AG10803 (cell line): ENCODE results near the gene FANCF.
A peak's percentile ranks its signal among the peaks of the same experiment; 100 is the strongest.
"Not testable (repeated sequence)": the region's sequence is repeated elsewhere in the genome, so short reads cannot be mapped to it uniquely, and the experiment has no call there.

Source experiments
- DNase-seq: peaks from one replicate; pipeline ENCODE4 v3.0.0; 2010; ENCODE audit warnings: low read depth
- H3K4me3 ChIP-seq: 2 replicates; pipeline ENCODE4 v1.5.1; 2011; ENCODE audit warnings: mild to moderate bottlenecking, low read length, control low read depth
- TF ChIP-seq, protein P1 (sequence below): conservative IDR thresholded peaks from 2 replicates; pipeline ENCODE4 v1.5.1; 2011; ENCODE audit warnings: mild to moderate bottlenecking, low read length, control low read depth, inconsistent platforms

The FANCF gene

GRCh38 chr11:22666688-22667439 lies 41.2 kb upstream of the FANCF start:
- peak overlapping the region; percentile 25; the same call in 1 of the 2 replicates for H3K4me3 ChIP-seq
- TF ChIP-seq, protein P1, sequence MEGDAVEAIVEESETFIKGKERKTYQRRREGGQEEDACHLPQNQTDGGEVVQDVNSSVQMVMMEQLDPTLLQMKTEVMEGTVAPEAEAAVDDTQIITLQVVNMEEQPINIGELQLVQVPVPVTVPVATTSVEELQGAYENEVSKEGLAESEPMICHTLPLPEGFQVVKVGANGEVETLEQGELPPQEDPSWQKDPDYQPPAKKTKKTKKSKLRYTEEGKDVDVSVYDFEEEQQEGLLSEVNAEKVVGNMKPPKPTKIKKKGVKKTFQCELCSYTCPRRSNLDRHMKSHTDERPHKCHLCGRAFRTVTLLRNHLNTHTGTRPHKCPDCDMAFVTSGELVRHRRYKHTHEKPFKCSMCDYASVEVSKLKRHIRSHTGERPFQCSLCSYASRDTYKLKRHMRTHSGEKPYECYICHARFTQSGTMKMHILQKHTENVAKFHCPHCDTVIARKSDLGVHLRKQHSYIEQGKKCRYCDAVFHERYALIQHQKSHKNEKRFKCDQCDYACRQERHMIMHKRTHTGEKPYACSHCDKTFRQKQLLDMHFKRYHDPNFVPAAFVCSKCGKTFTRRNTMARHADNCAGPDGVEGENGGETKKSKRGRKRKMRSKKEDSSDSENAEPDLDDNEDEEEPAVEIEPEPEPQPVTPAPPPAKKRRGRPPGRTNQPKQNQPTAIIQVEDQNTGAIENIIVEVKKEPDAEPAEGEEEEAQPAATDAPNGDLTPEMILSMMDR: no peak
- no peak for DNase-seq

- DNase-seq: no peak
- TF ChIP-seq, protein P1: no peak
- H3K4me3 ChIP-seq: peak within 1 kb of the TSS; percentile 25; the same call in 1 of the 2 replicates
These were observed 40.7 kb upstream of the FANCF start, which contains the start of gene GAS2 for GRCh38 chr11:22666325-22666687. Gene GAS2, plus strand, starts transcription at chr11:22666611. Its CDS starts 8,259 bp downstream, at chr11:22674870.

DNA sequence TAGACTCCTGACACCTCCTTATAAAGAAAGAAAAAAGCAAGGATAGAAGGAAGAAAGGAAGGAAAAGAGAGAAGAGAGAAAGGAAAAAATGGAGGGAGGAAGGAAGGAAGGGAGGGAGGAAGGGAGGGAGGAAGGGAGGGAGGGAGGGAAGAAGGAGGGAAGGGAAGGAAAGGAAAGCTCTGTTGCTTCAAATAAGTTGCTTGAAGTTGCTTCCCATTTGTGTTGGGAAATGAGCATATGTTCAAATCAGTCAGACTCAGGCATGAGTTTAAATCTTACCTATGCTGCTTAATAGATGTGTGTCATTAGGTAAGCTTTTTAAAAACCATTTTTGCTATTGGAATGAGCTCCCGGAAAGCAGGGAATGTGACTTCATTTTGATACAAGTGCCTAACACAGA lies 34.2 kb upstream of the FANCF start:
- DNase-seq: no peak
- TF ChIP-seq, protein P1: no peak

GRCh38 chr11:22657101-22657694 lies 31.6 kb upstream of the FANCF start:
- TF ChIP-seq, protein P1: no peak
- H3K4me3 ChIP-seq: no peak overlapping the region
- no peak for DNase-seq

More for the DNA sequence above, 34.2 kb upstream of the FANCF start:
- H3K4me3 ChIP-seq: no peak overlapping the region

- TF ChIP-seq, protein P1: no peak
- DNase-seq: no peak
- no peak overlapping the region for H3K4me3 ChIP-seq
These were observed 30.5 kb upstream of the FANCF start for GRCh38 chr11:22656130-22656529.

DNA sequence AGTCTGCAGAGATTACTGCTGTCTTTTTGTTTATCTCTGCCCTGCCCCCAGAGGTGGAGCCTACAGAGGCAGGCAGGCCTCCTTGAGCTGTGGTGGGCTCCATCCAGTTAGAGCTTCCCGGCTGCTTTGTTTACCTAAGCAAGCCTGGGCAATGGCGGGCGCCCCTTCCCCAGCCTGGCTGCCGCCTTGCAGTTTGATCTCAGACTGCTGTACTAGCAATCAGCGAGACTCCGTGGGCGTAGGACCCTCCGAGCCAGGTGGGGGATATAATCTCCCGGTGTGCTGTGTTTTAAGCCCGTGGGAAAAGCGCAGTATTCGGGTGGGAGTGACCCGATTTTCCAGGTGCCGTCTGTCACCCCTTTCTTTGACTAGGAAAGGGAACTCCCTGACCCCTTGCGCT lies 26.7 kb upstream of the FANCF start:
- not testable (repeated sequence) for DNase-seq, H3K4me3 ChIP-seq

DNA sequence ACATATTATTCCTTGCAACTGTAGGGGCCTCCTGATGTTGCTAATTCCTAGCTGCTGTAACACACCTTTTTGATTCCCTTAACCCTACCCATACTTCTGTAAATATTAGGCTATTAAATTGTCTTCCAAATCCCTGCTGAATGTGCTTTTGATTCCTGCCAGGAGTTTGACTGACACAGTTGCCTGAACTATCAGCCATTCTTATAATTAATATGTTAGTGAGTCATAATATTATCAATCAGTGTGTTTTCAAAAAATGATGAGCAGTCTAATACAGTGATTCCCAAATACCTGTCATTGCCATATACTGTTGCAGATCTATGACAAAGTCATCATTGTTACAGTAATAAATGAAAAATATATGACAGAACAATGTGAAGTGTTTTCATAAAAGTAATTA lies 15.9 kb upstream of the FANCF start:
- TF ChIP-seq, protein P1: no peak
- H3K4me3 ChIP-seq: no peak overlapping the region
- no peak for DNase-seq
